Superior temporal gyrus (tissue), 1 donor: ENCODE measurements around the gene RCOR2.
"Not testable (repeated sequence)": the region's sequence is repeated elsewhere in the genome, so short reads cannot be mapped to it uniquely, and the experiment has no call there.

Experiments
- DNase-seq: peaks from one replicate; pipeline ENCODE4 v3.0.0-alpha.2; 2016; ENCODE audit errors: extremely low spot score

RCOR2 gene

GRCh38 chr11:63877658-63878241 lies 39.2 kb downstream of the RCOR2 start:
- no peak for DNase-seq

DNA sequence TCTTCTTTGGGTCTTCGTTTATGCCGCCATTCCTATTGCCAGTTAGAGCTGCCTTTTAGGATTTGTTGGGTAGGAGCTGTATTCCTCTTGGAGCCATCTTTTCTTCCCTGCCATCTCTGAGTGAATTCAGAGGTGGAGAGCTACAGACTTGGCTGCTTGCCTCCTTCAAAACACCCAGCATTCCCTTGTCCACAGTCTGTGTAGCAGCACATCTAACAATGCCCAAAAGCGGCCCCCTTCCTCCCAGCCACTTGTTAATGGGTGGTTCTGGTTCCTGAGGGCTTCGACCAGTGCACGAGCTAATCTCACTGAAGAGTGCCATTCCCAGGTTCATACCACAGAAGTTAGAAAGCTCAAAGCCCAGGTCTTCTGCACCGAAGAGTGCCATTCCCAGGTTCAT lies 40.3 kb downstream of the RCOR2 start:
- DNase-seq, result no peak

GRCh38 chr11:63875506-63876065 lies 41.4 kb downstream of the RCOR2 start:
- DNase-seq, result no peak

- DNase-seq, result no peak
Measured at GRCh38 chr11:63874511-63874910, 42.5 kb downstream of the RCOR2 start.

GRCh38 chr11:63873311-63873710 lies 43.7 kb downstream of the RCOR2 start:
- no peak for DNase-seq

DNA sequence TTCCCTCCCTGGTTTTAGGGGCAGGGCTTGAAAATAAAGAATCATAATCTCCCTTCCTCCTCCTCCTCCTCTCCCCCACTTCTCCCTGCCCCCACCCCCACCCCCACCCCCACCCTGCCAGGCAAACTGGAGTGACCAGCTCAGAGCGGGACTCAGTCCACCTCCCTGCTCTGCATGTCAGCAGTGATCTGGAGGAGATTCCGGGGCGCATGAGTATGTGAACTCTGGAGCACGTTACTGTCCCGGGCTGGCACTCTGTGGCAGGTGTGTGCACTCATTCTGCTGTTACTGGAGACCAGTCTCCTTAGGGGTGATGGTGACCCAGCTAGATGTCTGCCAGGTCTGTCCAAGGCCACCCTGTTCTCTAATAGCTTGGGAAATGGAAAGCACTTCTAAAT lies 44.2 kb downstream of the RCOR2 start:
- DNase-seq, result no peak

DNA sequence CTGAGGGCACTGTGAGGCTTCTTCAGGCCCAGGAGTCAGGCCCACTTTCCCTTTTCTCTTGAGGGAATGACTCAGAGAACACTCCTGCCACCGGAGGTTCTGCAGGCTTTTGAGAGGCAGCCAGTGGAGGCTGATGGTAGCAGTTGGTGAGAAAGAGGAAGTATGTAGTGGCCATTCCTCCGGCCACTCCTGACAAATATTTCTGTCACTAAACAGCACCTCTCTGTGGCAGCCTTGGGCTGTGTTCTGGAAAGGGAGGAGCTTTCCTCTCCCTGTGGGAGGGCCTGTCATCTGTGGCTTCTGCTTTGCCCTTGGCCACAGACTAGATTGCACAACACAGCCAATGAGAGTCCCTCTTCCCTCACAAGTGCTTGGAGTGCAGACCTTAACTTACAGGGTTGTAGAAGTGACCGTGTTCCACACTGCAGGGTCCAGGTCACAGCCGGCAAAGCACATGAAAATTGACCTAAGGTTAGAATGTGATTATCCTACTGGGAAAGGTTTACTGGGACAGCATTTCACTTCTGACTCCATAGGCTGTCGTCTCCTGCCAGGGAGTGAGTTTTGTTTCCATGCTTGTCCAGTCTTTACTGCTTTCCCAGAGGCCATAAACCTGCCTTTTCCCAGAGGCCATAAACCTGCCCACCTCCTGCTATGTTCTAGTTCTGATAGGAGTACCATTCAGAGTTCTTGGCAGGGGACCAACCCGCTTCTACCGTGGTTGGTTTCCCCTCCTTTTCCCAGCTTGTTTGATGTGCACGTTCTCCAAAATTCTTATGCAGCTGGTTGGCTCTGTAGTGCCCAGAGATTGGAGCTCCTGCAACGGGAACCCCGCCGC lies 44.8 kb downstream of the RCOR2 start:
- peak; percentile 89 for DNase-seq

- no peak for DNase-seq
Measured at GRCh38 chr11:63870351-63871140, 46.4 kb downstream of the RCOR2 start.

GRCh38 chr11:63869683-63870082 lies 47.3 kb downstream of the RCOR2 start:
- no peak for DNase-seq

- no peak for DNase-seq
Measured at GRCh38 chr11:63869171-63869591, 47.8 kb downstream of the RCOR2 start.

- no peak for DNase-seq
Measured at GRCh38 chr11:63868399-63869064, 48.4 kb downstream of the RCOR2 start.

DNA sequence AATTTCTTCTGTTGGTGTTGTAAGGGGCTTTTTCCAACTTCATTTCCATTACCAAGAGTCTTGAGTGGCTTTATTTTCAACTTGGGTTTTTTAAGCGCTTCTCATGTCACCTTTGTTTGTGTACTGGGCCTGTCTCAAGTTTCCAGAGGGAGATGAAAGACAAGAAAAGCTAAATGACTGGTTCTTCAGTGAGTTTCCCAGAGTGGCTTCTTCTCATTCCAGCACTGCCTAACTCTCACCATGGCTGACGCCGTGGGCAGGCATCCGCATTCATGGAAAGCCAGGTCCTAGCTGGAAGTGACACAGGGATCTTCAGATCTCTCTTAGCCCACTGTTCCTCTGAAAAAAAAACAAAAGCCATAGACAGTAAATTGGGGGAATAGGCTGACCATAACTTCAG lies 49.5 kb downstream of the RCOR2 start:
- no peak for DNase-seq

DNA sequence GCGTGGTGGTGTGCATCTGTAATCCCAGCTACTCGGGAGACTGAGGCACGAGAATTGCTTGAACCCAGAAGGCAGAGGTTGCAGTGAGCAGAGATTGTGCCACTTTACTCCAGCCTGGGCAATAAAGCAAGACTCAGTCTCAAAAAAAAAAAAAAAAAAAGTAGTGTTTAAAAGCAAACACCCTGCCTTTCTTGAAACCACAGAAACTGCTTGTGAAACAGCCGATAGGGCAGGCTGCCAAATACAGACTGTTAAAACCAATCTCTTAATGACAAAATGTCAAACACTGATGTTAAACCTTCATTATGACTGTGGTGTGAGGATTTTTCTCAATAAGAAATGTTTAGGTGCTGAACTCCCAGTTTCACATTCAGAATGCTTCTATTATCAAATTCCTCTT lies 50.8 kb downstream of the RCOR2 start:
- DNase-seq, result no peak

GRCh38 chr11:63863620-63864019 lies 53.3 kb downstream of the RCOR2 start:
- DNase-seq, result not testable (repeated sequence)

GRCh38 chr11:63862923-63863322 lies 54.0 kb downstream of the RCOR2 start:
- DNase-seq, result peak; percentile 26
